ENCODE measurements around the gene OSGEP. TPM values are rescaled to one million over a fixed set of nuclear protein-coding genes. Genes with fewer than 3 reads are reported as not detected.

Gene OSGEP
- total RNA-seq, 1 donor from 2014 or later: 77.4 TPM

- no peaks in the 10 kb centered on the region for H3K27me3 Mint-ChIP-seq (ENCODE audit: insufficient read depth)
- H3K36me3 Mint-ChIP-seq (ENCODE audit: low read depth): peaks cover 4% of the 10 kb centered on the region
- no peak for DNase-seq (ENCODE audit: low spot score)
- H3K4me3 Mint-ChIP-seq: no peak overlapping the region
- H3K9me3 Mint-ChIP-seq: no peaks in the 10 kb centered on the region
- intact Hi-C loops (cut with micrococcal nuclease): no loop called here
- peaks cover 28% of the 10 kb centered on the region for H3K4me1 Mint-ChIP-seq (ENCODE audit: low read depth)
- H3K27ac Mint-ChIP-seq: no peak overlapping the region
Observed at GRCh38 chr14:20438664-20439063, 15.9 kb downstream of the OSGEP start.

GRCh38 chr14:20436363-20436755 is 18.3 kb downstream of the OSGEP start:
- H3K4me3 Mint-ChIP-seq: no peak overlapping the region
- no peak for DNase-seq (ENCODE audit: low spot score)
- H3K36me3 Mint-ChIP-seq (ENCODE audit: low read depth): no peaks in the 10 kb centered on the region
- H3K4me1 Mint-ChIP-seq (ENCODE audit: low read depth): peaks cover 14% of the 10 kb centered on the region
- no peaks in the 10 kb centered on the region for H3K27me3 Mint-ChIP-seq (ENCODE audit: insufficient read depth)
- intact Hi-C loops (cut with micrococcal nuclease): no loop called here
- no peaks in the 10 kb centered on the region for H3K9me3 Mint-ChIP-seq
- H3K27ac Mint-ChIP-seq: no peak overlapping the region

GRCh38 chr14:20435582-20436362 is 18.8 kb downstream of the OSGEP start, which contains the start of gene KLHL33:
TSS of gene KLHL33 (minus strand) at chr14:20436166. CDS start at chr14:20435811, 355 bp downstream.
- Mint-ChIP-seq H3K27me3 (ENCODE audit: insufficient read depth) (no peaks in the 10 kb centered on the region), H3K4me1 (ENCODE audit: low read depth) (peaks cover 8% of the 10 kb centered on the region), H3K9me3 (no peaks in the 10 kb centered on the region), H3K27ac (no peak within 1 kb of the TSS), H3K4me3 (no peak within 1 kb of the TSS), H3K36me3 (ENCODE audit: low read depth) (no peaks in the 10 kb centered on the region)
- no peak for DNase-seq (ENCODE audit: low spot score)
- intact Hi-C loops (cut with micrococcal nuclease): no loop called here

GRCh38 chr14:20434701-20435581 is 19.7 kb downstream of the OSGEP start:
- intact Hi-C loops (cut with micrococcal nuclease): no loop called here
- DNase-seq (ENCODE audit: low spot score): no peak
- no peaks in the 10 kb centered on the region for H3K27me3 Mint-ChIP-seq (ENCODE audit: insufficient read depth)
- no peak overlapping the region for H3K4me3 Mint-ChIP-seq
- H3K36me3 Mint-ChIP-seq (ENCODE audit: low read depth): no peaks in the 10 kb centered on the region
- no peaks in the 10 kb centered on the region for H3K9me3 Mint-ChIP-seq
- no peaks in the 10 kb centered on the region for H3K4me1 Mint-ChIP-seq (ENCODE audit: low read depth)
- no peak overlapping the region for H3K27ac Mint-ChIP-seq

GRCh38 chr14:20429801-20430669 is 24.6 kb downstream of the OSGEP start:
- no peak for DNase-seq (ENCODE audit: low spot score)
- no peak overlapping the region for H3K27ac Mint-ChIP-seq
- H3K4me1 Mint-ChIP-seq (ENCODE audit: low read depth): peaks cover 27% of the 10 kb centered on the region
- H3K4me3 Mint-ChIP-seq: no peak overlapping the region
- intact Hi-C loops (cut with micrococcal nuclease): no loop called here
- H3K36me3 Mint-ChIP-seq (ENCODE audit: low read depth): no peaks in the 10 kb centered on the region
- H3K27me3 Mint-ChIP-seq (ENCODE audit: insufficient read depth): no peaks in the 10 kb centered on the region
- no peaks in the 10 kb centered on the region for H3K9me3 Mint-ChIP-seq

GRCh38 chr14:20428802-20429201 is 25.8 kb downstream of the OSGEP start:
- DNase-seq (ENCODE audit: low spot score): no peak
- intact Hi-C loops (cut with micrococcal nuclease): no loop called here
- Mint-ChIP-seq H3K4me3 (no peak overlapping the region), H3K27me3 (ENCODE audit: insufficient read depth) (peaks cover 2% of the 10 kb centered on the region), H3K36me3 (ENCODE audit: low read depth) (no peaks in the 10 kb centered on the region), H3K4me1 (ENCODE audit: low read depth) (peaks cover 27% of the 10 kb centered on the region), H3K9me3 (no peaks in the 10 kb centered on the region), H3K27ac (no peak overlapping the region)

- no peak for DNase-seq (ENCODE audit: low spot score)
- Mint-ChIP-seq H3K9me3 (no peaks in the 10 kb centered on the region), H3K27me3 (ENCODE audit: insufficient read depth) (peaks cover 2% of the 10 kb centered on the region), H3K27ac (peak overlapping the region; percentile 83), H3K4me1 (ENCODE audit: low read depth) (peaks cover 27% of the 10 kb centered on the region), H3K36me3 (ENCODE audit: low read depth) (no peaks in the 10 kb centered on the region), H3K4me3 (no peak overlapping the region)
- intact Hi-C loops (cut with micrococcal nuclease): no loop called here
Observed at GRCh38 chr14:20428010-20428365, 26.6 kb downstream of the OSGEP start.

GRCh38 chr14:20427231-20428009 is 27.2 kb downstream of the OSGEP start:
- peak overlapping the region; percentile 13 for H3K4me3 Mint-ChIP-seq
- H3K36me3 Mint-ChIP-seq (ENCODE audit: low read depth): no peaks in the 10 kb centered on the region
- intact Hi-C loops (cut with micrococcal nuclease): loop anchor here (1.0 kb wide), 1 partner anchor 14 kb away; the partner anchor contains the start of gene TEP1
- H3K9me3 Mint-ChIP-seq: no peaks in the 10 kb centered on the region
- peaks cover 27% of the 10 kb centered on the region for H3K4me1 Mint-ChIP-seq (ENCODE audit: low read depth)
- no peak for DNase-seq (ENCODE audit: low spot score)
- H3K27me3 Mint-ChIP-seq (ENCODE audit: insufficient read depth): peaks cover 4% of the 10 kb centered on the region
- H3K27ac Mint-ChIP-seq: peak overlapping the region; percentile 83

- intact Hi-C loops (cut with micrococcal nuclease): no loop called here
- peaks cover 26% of the 10 kb centered on the region for H3K4me1 Mint-ChIP-seq (ENCODE audit: low read depth)
- no peak overlapping the region for H3K4me3 Mint-ChIP-seq
- DNase-seq (ENCODE audit: low spot score): no peak
- no peak overlapping the region for H3K27ac Mint-ChIP-seq
- H3K36me3 Mint-ChIP-seq (ENCODE audit: low read depth): no peaks in the 10 kb centered on the region
- H3K27me3 Mint-ChIP-seq (ENCODE audit: insufficient read depth): peaks cover 4% of the 10 kb centered on the region
- H3K9me3 Mint-ChIP-seq: no peaks in the 10 kb centered on the region
Observed at GRCh38 chr14:20424851-20425250, 29.8 kb downstream of the OSGEP start.

GRCh38 chr14:20422886-20423285 is 31.7 kb downstream of the OSGEP start:
- Mint-ChIP-seq H3K27ac (no peak overlapping the region), H3K36me3 (ENCODE audit: low read depth) (no peaks in the 10 kb centered on the region), H3K4me1 (ENCODE audit: low read depth) (peaks cover 10% of the 10 kb centered on the region), H3K4me3 (no peak overlapping the region), H3K9me3 (no peaks in the 10 kb centered on the region), H3K27me3 (ENCODE audit: insufficient read depth) (peaks cover 4% of the 10 kb centered on the region)
- intact Hi-C loops (cut with micrococcal nuclease): no loop called here
- no peak for DNase-seq (ENCODE audit: low spot score)

- H3K36me3 Mint-ChIP-seq (ENCODE audit: low read depth): no peaks in the 10 kb centered on the region
- intact Hi-C loops (cut with micrococcal nuclease): loop anchor here (1.0 kb wide), 1 partner anchor 8 kb away; the partner anchor contains the start of gene TEP1
- no peak for DNase-seq (ENCODE audit: low spot score)
Observed at GRCh38 chr14:20421267-20421666, 33.3 kb downstream of the OSGEP start.

GRCh38 chr14:20419419-20419818 is 35.2 kb downstream of the OSGEP start:
- H3K27me3 Mint-ChIP-seq (ENCODE audit: insufficient read depth): peaks cover 2% of the 10 kb centered on the region
- H3K27ac Mint-ChIP-seq: no peak overlapping the region
- DNase-seq (ENCODE audit: low spot score): no peak
- intact Hi-C loops (cut with micrococcal nuclease): no loop called here
- H3K9me3 Mint-ChIP-seq: no peaks in the 10 kb centered on the region
- H3K36me3 Mint-ChIP-seq (ENCODE audit: low read depth): no peaks in the 10 kb centered on the region
- peaks cover 7% of the 10 kb centered on the region for H3K4me1 Mint-ChIP-seq (ENCODE audit: low read depth)
- H3K4me3 Mint-ChIP-seq: no peak overlapping the region

More at GRCh38 chr14:20421267-20421666, 33.3 kb downstream of the OSGEP start:
- Mint-ChIP-seq H3K4me1 (ENCODE audit: low read depth) (peaks cover under 1% of the 10 kb centered on the region), H3K27ac (no peak overlapping the region), H3K4me3 (no peak overlapping the region), H3K27me3 (ENCODE audit: insufficient read depth) (peaks cover 4% of the 10 kb centered on the region), H3K9me3 (no peaks in the 10 kb centered on the region)

Data from activated T-helper 1 cell treated with anti-CD3 and anti-CD28 coated beads, Interleukin-12 subunit alpha, Interleukin-12 subunit beta, Interleukin-2, Interleukin-4 antibody, amounts not matched to agents 30 ng/mL and 10 ng/mL and 1 ng/mL, durations not matched to agents 14 hours and 24 hours and 36 hours (primary cell).